Measurements from ENCODE around the gene CHD6. TPM values are rescaled to one million over a fixed set of nuclear protein-coding genes. Genes with fewer than 3 reads are reported as not detected.

The CHD6 gene
- polyA plus RNA-seq, 1 donor (not counting 4 experiments of a cell fraction or from before 2014, with no cell fraction given), result 6.8 TPM

DNA sequence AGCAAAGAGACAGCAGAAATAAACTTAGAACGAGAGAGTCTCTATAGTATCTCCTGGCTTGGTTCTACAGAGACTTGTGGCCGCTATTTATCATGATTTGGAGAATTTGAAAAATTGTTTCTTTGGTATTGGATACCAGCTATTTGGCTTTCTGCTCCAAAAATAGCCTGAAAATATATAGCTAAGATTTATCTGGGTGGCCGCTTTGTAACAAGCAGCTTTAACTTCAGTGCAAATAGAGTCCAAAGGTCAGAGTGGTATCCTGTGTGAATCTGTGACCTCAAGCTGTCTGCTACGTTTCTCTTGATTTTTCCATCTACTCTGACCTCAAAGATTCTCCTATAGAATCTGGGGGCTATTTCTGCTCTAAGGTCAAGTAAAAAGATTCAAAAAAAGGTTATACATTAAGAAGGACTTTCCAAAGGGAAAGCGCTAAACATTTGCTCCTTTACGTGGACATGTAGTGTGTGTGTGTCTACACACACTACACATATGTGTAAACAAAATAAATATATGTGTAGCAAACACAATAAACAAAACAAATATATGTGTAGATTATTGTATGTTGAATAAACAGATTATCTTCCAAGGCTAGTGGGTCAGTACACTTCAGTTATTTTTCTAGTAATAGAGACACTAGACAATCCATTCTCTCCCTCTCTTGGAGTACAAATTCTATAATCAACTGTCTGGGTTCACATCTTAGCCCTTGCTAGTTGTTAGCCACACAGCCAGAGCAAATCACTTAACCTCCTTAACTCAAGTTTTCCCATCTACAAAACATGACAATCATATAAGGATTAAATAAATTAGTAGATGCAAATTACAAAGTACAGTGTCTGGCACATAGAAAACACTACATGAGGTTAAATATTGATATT, 40.8 kb downstream of the CHD6 start:
- Histone ChIP-seq H4K20me1 (ENCODE audit: control insufficient read depth, extremely low read depth, insufficient read depth, low read length) (no peaks in the 10 kb centered on the region), H3K79me2 (ENCODE audit: control insufficient read depth, insufficient read depth, low read length) (peaks cover 53% of the 10 kb centered on the region), H2AFZ (ENCODE audit: control insufficient read depth, low read length) (no peak overlapping the region), H3K4me1 (ENCODE audit: control insufficient read depth, extremely low read depth, insufficient read depth, low read length) (no peaks in the 10 kb centered on the region), H3K36me3 (ENCODE audit: control insufficient read depth in 2 of 2, extremely low read depth in 1 of 2, insufficient read depth in 2 of 2, low read length in 2 of 2) (no peaks in the 10 kb centered on the region), H3K4me3 (ENCODE audit: control insufficient read depth in 2 of 3, extremely low read depth in 1 of 3, insufficient read depth in 2 of 3, low read depth in 1 of 3, low read length in 3 of 3) (no peak overlapping the region), H3K4me2 (ENCODE audit: control insufficient read depth, extremely low read depth, insufficient read depth, low read depth, low read length) (no peak overlapping the region), H3K9me1 (ENCODE audit: control insufficient read depth, extremely low read depth, insufficient read depth, low read length) (no peaks in the 10 kb centered on the region), H3K27ac (ENCODE audit: control insufficient read depth, insufficient read depth, low read length) (no peak overlapping the region), H3K9ac (ENCODE audit: control insufficient read depth, extremely low read depth, insufficient read depth, low read length) (no peak overlapping the region), H3K9me3 (ENCODE audit: control insufficient read depth, low read depth, low read length) (no peaks in the 10 kb centered on the region), H3K27me3 (ENCODE audit: control insufficient read depth, extremely low read depth, insufficient read depth, low read length) (no peaks in the 10 kb centered on the region)
- no peak for TF ChIP-seq CTCF (optimal IDR thresholded peaks at IDR 0.05 in 1 of 3, IDR thresholded peaks at IDR 0.05 in 1 of 3, conservative IDR thresholded peaks at IDR 0.05 in 1 of 3; ENCODE audit: extremely low read depth in 1 of 3, insufficient read depth in 2 of 3, low read length in 3 of 3)
- no peak for TF ChIP-seq EZH2 (IDR thresholded peaks at IDR 0.05; ENCODE audit: low read length)
- DNase-seq (ENCODE audit: low read depth, low spot score) (no peak), FAIRE-seq (no peak)
- dilution Hi-C loops (cut with MboI; ENCODE audit: extremely low pct_ligation_motif_present, low sequenced_read_pairs), result no loop called here

GRCh38 chr20:41575412-41575811, 42.8 kb downstream of the CHD6 start:
- DNase-seq (ENCODE audit: low read depth, low spot score) (no peak), FAIRE-seq (no peak)
- H3K36me3 ChIP-seq (ENCODE audit: control insufficient read depth in 2 of 2, extremely low read depth in 1 of 2, insufficient read depth in 2 of 2, low read length in 2 of 2), result no peaks in the 10 kb centered on the region
- dilution Hi-C loops (cut with MboI; ENCODE audit: extremely low pct_ligation_motif_present, low sequenced_read_pairs), result no loop called here
- H3K4me2 ChIP-seq (ENCODE audit: control insufficient read depth, extremely low read depth, insufficient read depth, low read depth, low read length), result no peak overlapping the region
- H3K4me1 ChIP-seq (ENCODE audit: control insufficient read depth, extremely low read depth, insufficient read depth, low read length), result no peaks in the 10 kb centered on the region
- H3K4me3 ChIP-seq (ENCODE audit: control insufficient read depth in 2 of 3, extremely low read depth in 1 of 3, insufficient read depth in 2 of 3, low read depth in 1 of 3, low read length in 3 of 3), result no peak overlapping the region
- H3K79me2 ChIP-seq (ENCODE audit: control insufficient read depth, insufficient read depth, low read length), result peaks cover 45% of the 10 kb centered on the region
- H3K9me1 ChIP-seq (ENCODE audit: control insufficient read depth, extremely low read depth, insufficient read depth, low read length), result no peaks in the 10 kb centered on the region
- no peak overlapping the region for H3K9ac ChIP-seq (ENCODE audit: control insufficient read depth, extremely low read depth, insufficient read depth, low read length)
- no peak overlapping the region for H3K27ac ChIP-seq (ENCODE audit: control insufficient read depth, insufficient read depth, low read length)
- H4K20me1 ChIP-seq (ENCODE audit: control insufficient read depth, extremely low read depth, insufficient read depth, low read length), result no peaks in the 10 kb centered on the region
- TF ChIP-seq EZH2 (IDR thresholded peaks at IDR 0.05; ENCODE audit: low read length) (no peak), CTCF (optimal IDR thresholded peaks at IDR 0.05 in 1 of 3, IDR thresholded peaks at IDR 0.05 in 1 of 3, conservative IDR thresholded peaks at IDR 0.05 in 1 of 3; ENCODE audit: extremely low read depth in 1 of 3, insufficient read depth in 2 of 3, low read length in 3 of 3) (no peak)
- no peaks in the 10 kb centered on the region for H3K9me3 ChIP-seq (ENCODE audit: control insufficient read depth, low read depth, low read length)
- H2AFZ ChIP-seq (ENCODE audit: control insufficient read depth, low read length), result no peak overlapping the region
- no peaks in the 10 kb centered on the region for H3K27me3 ChIP-seq (ENCODE audit: control insufficient read depth, extremely low read depth, insufficient read depth, low read length)

Measured in keratinocyte (primary cell).